Parathyroid adenoma (tissue), 2 donors: ENCODE data around the gene RAB24.

Source experiments
- H2AFZ ChIP-seq: fragments of 300-600 bp; sonication (generic); one replicate; pipeline ENCODE4 v1.7.0; 2017; ENCODE audit warnings: antibody characterized with exemption, mild to moderate bottlenecking
- H3K27ac ChIP-seq: fragments of 300-600 bp; sonication (generic); one replicate; pipeline ENCODE4 v1.7.0; 2017
- H3K27me3 ChIP-seq: fragments of 300-600 bp; sonication (generic); one replicate; pipeline ENCODE4 v1.7.0; 2017; ENCODE audit warnings: low read length; ENCODE audit not compliant: control insufficient read depth, insufficient read depth
- H3K36me3 ChIP-seq: fragments of 300-600 bp; sonication (generic); one replicate; pipeline ENCODE4 v1.7.0; 2017; ENCODE audit warnings: low read length; ENCODE audit not compliant: control insufficient read depth, insufficient read depth
- H3K4me1 ChIP-seq: fragments of 300-600 bp; sonication (generic); one replicate; pipeline ENCODE4 v1.7.0; 2017; ENCODE audit warnings: control low read depth
- H3K4me2 ChIP-seq: fragments of 300-600 bp; sonication (generic); one replicate; pipeline ENCODE4 v1.7.0; 2017; ENCODE audit warnings: low read length
- H3K4me3 ChIP-seq: fragments of 300-600 bp; sonication (generic); one replicate; pipeline ENCODE4 v1.7.0; 2017; ENCODE audit warnings: low read depth, low read length
- H3K79me2 ChIP-seq: fragments of 300-600 bp; sonication (generic); one replicate; pipeline ENCODE4 v1.7.0; 2017; ENCODE audit warnings: control low read depth
- H3K9ac ChIP-seq: fragments of 300-600 bp; sonication (generic); one replicate; pipeline ENCODE4 v1.7.0; 2017; ENCODE audit warnings: mild to moderate bottlenecking
- H3K9me3 ChIP-seq: fragments of 300-600 bp; sonication (generic); one replicate; pipeline ENCODE4 v1.7.0; 2017; ENCODE audit warnings: low read length; ENCODE audit not compliant: control insufficient read depth
- CTCF ChIP-seq: fragments of 300-600 bp; sonication (generic); IDR thresholded peaks from one replicate; pipeline ENCODE4 v1.7.0; 2017; ENCODE audit warnings: antibody characterized with exemption, mild to moderate bottlenecking
- donor health status: primary hyperparathyroidism.

RAB24 gene

GRCh38 chr5:177320879-177321278 lies 17.4 kb upstream of the RAB24 start:
- Histone ChIP-seq H3K9me3 (no peaks in the 10 kb centered on the region), H3K4me2 (no peak overlapping the region), H3K79me2 (no peaks in the 10 kb centered on the region), H3K27me3 (no peaks in the 10 kb centered on the region), H3K27ac (no peak overlapping the region), H3K36me3 (no peaks in the 10 kb centered on the region), H3K4me3 (no peak overlapping the region), H2AFZ (no peak overlapping the region), H3K9ac (no peak overlapping the region), H3K4me1 (no peaks in the 10 kb centered on the region)
- TF ChIP-seq CTCF, result no peak

- no peak overlapping the region for H2AFZ ChIP-seq
- H3K27ac ChIP-seq, result no peak overlapping the region
- no peaks in the 10 kb centered on the region for H3K4me1 ChIP-seq
- H3K9me3 ChIP-seq, result no peaks in the 10 kb centered on the region
- H3K9ac ChIP-seq, result no peak overlapping the region
- no peak for TF ChIP-seq CTCF
- H3K27me3 ChIP-seq, result no peaks in the 10 kb centered on the region
- no peaks in the 10 kb centered on the region for H3K79me2 ChIP-seq
- no peak overlapping the region for H3K4me3 ChIP-seq
- H3K36me3 ChIP-seq, result no peaks in the 10 kb centered on the region
- no peak overlapping the region for H3K4me2 ChIP-seq
These were observed 16.5 kb upstream of the RAB24 start for GRCh38 chr5:177319913-177320588.

- no peak overlapping the region for H3K9ac ChIP-seq
- H3K27ac ChIP-seq, result no peak overlapping the region
- no peaks in the 10 kb centered on the region for H3K4me1 ChIP-seq
- no peaks in the 10 kb centered on the region for H3K79me2 ChIP-seq
- H3K4me3 ChIP-seq, result no peak overlapping the region
- H3K36me3 ChIP-seq, result no peaks in the 10 kb centered on the region
- no peak overlapping the region for H2AFZ ChIP-seq
- H3K4me2 ChIP-seq, result no peak overlapping the region
- H3K9me3 ChIP-seq, result no peaks in the 10 kb centered on the region
- peak; percentile 93 for TF ChIP-seq CTCF
- no peaks in the 10 kb centered on the region for H3K27me3 ChIP-seq
These were observed 14.4 kb upstream of the RAB24 start for GRCh38 chr5:177317959-177318377.

GRCh38 chr5:177316005-177316404 lies 12.5 kb upstream of the RAB24 start:
- Histone ChIP-seq H3K27ac (no peak overlapping the region), H3K9me3 (no peaks in the 10 kb centered on the region), H3K4me3 (no peak overlapping the region), H3K27me3 (no peaks in the 10 kb centered on the region), H3K79me2 (no peaks in the 10 kb centered on the region), H2AFZ (no peak overlapping the region), H3K9ac (no peak overlapping the region), H3K36me3 (no peaks in the 10 kb centered on the region), H3K4me1 (peaks cover 7% of the 10 kb centered on the region), H3K4me2 (no peak overlapping the region)
- TF ChIP-seq CTCF, result no peak

- H3K4me1 ChIP-seq, result peaks cover 10% of the 10 kb centered on the region
- no peaks in the 10 kb centered on the region for H3K9me3 ChIP-seq
- H3K4me3 ChIP-seq, result no peak overlapping the region
- H3K27ac ChIP-seq, result no peak overlapping the region
- H2AFZ ChIP-seq, result no peak overlapping the region
- H3K79me2 ChIP-seq, result no peaks in the 10 kb centered on the region
- no peak overlapping the region for H3K4me2 ChIP-seq
- no peak overlapping the region for H3K9ac ChIP-seq
- no peaks in the 10 kb centered on the region for H3K27me3 ChIP-seq
- no peak for TF ChIP-seq CTCF
- H3K36me3 ChIP-seq, result no peaks in the 10 kb centered on the region
These were observed 11.9 kb upstream of the RAB24 start for GRCh38 chr5:177315411-177315810.
